ENCODE results near the gene FADS2.

FADS2 gene

DNA sequence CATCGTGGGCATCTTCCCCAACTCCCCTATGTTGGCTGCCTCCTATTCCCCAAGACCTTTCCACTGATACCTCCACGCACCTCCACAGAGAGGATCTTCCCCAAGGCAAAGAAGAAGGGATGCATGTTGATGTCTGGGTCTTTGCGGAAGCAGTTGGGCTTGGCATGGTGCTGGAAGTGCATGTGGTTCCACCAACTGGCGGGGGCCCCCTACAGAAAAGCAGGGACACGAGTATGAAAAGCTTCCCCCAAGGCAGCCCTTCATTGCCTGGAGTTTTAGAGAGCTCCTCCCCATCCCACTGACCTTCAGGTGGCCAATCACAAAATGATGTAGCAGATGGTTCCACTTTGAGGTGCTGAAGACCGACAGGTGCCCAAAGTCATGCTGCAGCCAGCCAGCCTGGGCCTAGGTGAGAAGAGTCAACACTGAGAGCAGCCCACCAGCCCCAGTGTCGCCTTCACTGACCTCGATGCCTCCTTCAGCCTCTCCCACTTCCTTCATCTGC lies 17.4 kb upstream of the FADS2 start:
- no peak overlapping the region for H3K4me3 ChIP-seq (ENCODE audit: low read depth in 1 of 5, low read length in 5 of 5)
- no peak overlapping the region for H3K27ac ChIP-seq (ENCODE audit: low read depth, low read length)
- peaks cover 0 to 51% (median 48%) of the 10 kb centered on the region in 5 donors for H3K36me3 ChIP-seq (ENCODE audit: control insufficient read depth in 5 of 5, insufficient read depth in 5 of 5, low read length in 5 of 5)
- no peaks in the 10 kb centered on the region for H3K27me3 ChIP-seq (ENCODE audit: control insufficient read depth in 5 of 5, insufficient read depth in 4 of 5, low read length in 5 of 5)
- peaks cover 0 to 16% (median 11%) of the 10 kb centered on the region in 5 donors for H3K4me1 ChIP-seq (ENCODE audit: control insufficient read depth in 5 of 5, insufficient read depth in 5 of 5, low read length in 5 of 5)
- H3K9ac ChIP-seq (ENCODE audit: low read length in 5 of 5), result no peak overlapping the region
- no peaks in the 10 kb centered on the region for H3K9me3 ChIP-seq (ENCODE audit: control insufficient read depth in 5 of 5, low read length in 5 of 5)

GRCh38 chr11:61811831-61812230 lies 16.3 kb upstream of the FADS2 start:
- Histone ChIP-seq H3K9ac (ENCODE audit: low read length in 5 of 5) (no peak overlapping the region), H3K9me3 (ENCODE audit: control insufficient read depth in 5 of 5, low read length in 5 of 5) (no peaks in the 10 kb centered on the region), H3K36me3 (ENCODE audit: control insufficient read depth in 5 of 5, insufficient read depth in 5 of 5, low read length in 5 of 5) (peaks cover 0 to 44% (median 41%) of the 10 kb centered on the region in 5 donors), H3K4me3 (ENCODE audit: low read depth in 1 of 5, low read length in 5 of 5) (no peak overlapping the region), H3K27me3 (ENCODE audit: control insufficient read depth in 5 of 5, insufficient read depth in 4 of 5, low read length in 5 of 5) (no peaks in the 10 kb centered on the region), H3K4me1 (ENCODE audit: control insufficient read depth in 5 of 5, insufficient read depth in 5 of 5, low read length in 5 of 5) (peaks cover 0 to 25% (median 20%) of the 10 kb centered on the region in 5 donors), H3K27ac (ENCODE audit: low read depth, low read length) (no peak overlapping the region)

- H3K27ac ChIP-seq (ENCODE audit: low read depth, low read length), result no peak overlapping the region
- H3K4me1 ChIP-seq (ENCODE audit: control insufficient read depth in 5 of 5, insufficient read depth in 5 of 5, low read length in 5 of 5), result peaks cover 0 to 34% (median 26%) of the 10 kb centered on the region in 5 donors
- peaks cover 0 to 38% (median 37%) of the 10 kb centered on the region in 5 donors for H3K36me3 ChIP-seq (ENCODE audit: control insufficient read depth in 5 of 5, insufficient read depth in 5 of 5, low read length in 5 of 5)
- no peaks in the 10 kb centered on the region for H3K9me3 ChIP-seq (ENCODE audit: control insufficient read depth in 5 of 5, low read length in 5 of 5)
- no peaks in the 10 kb centered on the region for H3K27me3 ChIP-seq (ENCODE audit: control insufficient read depth in 5 of 5, insufficient read depth in 4 of 5, low read length in 5 of 5)
- no peak overlapping the region for H3K4me3 ChIP-seq (ENCODE audit: low read depth in 1 of 5, low read length in 5 of 5)
- no peak overlapping the region for H3K9ac ChIP-seq (ENCODE audit: low read length in 5 of 5)
Measured at GRCh38 chr11:61812736-61813411, 15.2 kb upstream of the FADS2 start.

- H3K27me3 ChIP-seq (ENCODE audit: control insufficient read depth in 5 of 5, insufficient read depth in 4 of 5, low read length in 5 of 5), result no peaks in the 10 kb centered on the region
- peak overlapping the region in 4 of 5 donors; percentile 57 to 73 (median 64) for H3K9ac ChIP-seq (ENCODE audit: low read length in 5 of 5)
- H3K36me3 ChIP-seq (ENCODE audit: control insufficient read depth in 5 of 5, insufficient read depth in 5 of 5, low read length in 5 of 5), result peaks cover 0 to 31% (median 27%) of the 10 kb centered on the region in 5 donors
- H3K27ac ChIP-seq (ENCODE audit: low read depth, low read length), result peak overlapping the region; percentile 81
- peaks cover 0 to 36% (median 28%) of the 10 kb centered on the region in 5 donors for H3K4me1 ChIP-seq (ENCODE audit: control insufficient read depth in 5 of 5, insufficient read depth in 5 of 5, low read length in 5 of 5)
- peak overlapping the region; percentile 82 to 90 (median 89) for H3K4me3 ChIP-seq (ENCODE audit: low read depth in 1 of 5, low read length in 5 of 5)
- H3K9me3 ChIP-seq (ENCODE audit: control insufficient read depth in 5 of 5, low read length in 5 of 5), result no peaks in the 10 kb centered on the region
Measured at GRCh38 chr11:61814247-61814957, 13.7 kb upstream of the FADS2 start.

DNA sequence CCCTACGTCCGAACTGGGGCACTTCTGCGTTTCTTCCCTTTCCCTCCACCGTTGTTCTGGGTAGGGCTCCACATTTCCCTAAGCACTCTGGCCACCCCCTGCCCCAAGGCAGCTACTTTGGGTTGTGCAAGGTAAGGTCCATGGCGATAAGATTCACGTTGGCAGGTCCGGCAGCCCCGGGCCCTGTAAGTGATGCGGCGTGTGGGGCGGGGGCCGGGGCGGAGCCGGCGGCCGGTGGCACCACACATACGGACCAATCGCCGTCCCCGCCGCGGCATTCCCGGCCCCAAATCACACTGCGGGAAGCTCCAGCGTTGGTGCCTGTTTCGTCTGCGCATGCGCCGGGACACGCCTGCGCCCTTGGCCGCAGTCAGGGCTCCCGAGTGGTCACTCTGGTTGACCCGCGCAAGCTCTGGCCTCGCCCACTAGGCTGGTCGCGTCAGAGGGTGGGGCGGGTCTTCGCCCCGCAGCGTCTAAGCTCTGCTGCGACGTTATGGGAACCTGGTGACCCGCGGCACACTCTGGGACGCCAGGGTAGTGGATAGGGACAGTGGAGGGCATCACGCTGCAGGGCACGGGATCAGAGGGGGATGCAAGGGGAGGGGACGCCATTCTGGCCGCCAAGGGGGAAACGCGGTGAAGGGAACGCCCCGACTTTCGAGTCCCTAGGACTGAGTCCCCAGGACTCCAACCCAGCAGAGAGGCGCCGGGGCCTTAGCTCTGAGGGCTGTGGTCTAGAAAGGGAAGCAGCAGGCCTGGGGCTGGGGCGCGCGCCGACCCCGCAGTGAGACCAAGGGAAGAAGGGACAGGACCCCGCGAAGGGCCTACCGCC lies 12.9 kb upstream of the FADS2 start:
- Histone ChIP-seq H3K27ac (ENCODE audit: low read depth, low read length) (peak overlapping the region; percentile 92), H3K36me3 (ENCODE audit: control insufficient read depth in 5 of 5, insufficient read depth in 5 of 5, low read length in 5 of 5) (peaks cover 0 to 24% (median 20%) of the 10 kb centered on the region in 5 donors)

GRCh38 chr11:61815790-61816735 lies 12.0 kb upstream of the FADS2 start:
- H3K9ac ChIP-seq (ENCODE audit: low read length in 5 of 5), result peak overlapping the region in 4 of 5 donors; percentile 70 to 93 (median 85)
- H3K27ac ChIP-seq (ENCODE audit: low read depth, low read length), result peak overlapping the region; percentile 92
- no peaks in the 10 kb centered on the region for H3K9me3 ChIP-seq (ENCODE audit: control insufficient read depth in 5 of 5, low read length in 5 of 5)
- no peaks in the 10 kb centered on the region for H3K27me3 ChIP-seq (ENCODE audit: control insufficient read depth in 5 of 5, insufficient read depth in 4 of 5, low read length in 5 of 5)
- H3K4me3 ChIP-seq (ENCODE audit: low read depth in 1 of 5, low read length in 5 of 5), result peak overlapping the region; percentile 74 to 90 (median 87)
- peaks cover 0 to 36% (median 28%) of the 10 kb centered on the region in 5 donors for H3K4me1 ChIP-seq (ENCODE audit: control insufficient read depth in 5 of 5, insufficient read depth in 5 of 5, low read length in 5 of 5)
- H3K36me3 ChIP-seq (ENCODE audit: control insufficient read depth in 5 of 5, insufficient read depth in 5 of 5, low read length in 5 of 5), result peaks cover 0 to 15% (median 11%) of the 10 kb centered on the region in 5 donors

More for the DNA sequence above, 12.9 kb upstream of the FADS2 start:
- Histone ChIP-seq H3K4me1 (ENCODE audit: control insufficient read depth in 5 of 5, insufficient read depth in 5 of 5, low read length in 5 of 5) (peaks cover 0 to 36% (median 28%) of the 10 kb centered on the region in 5 donors), H3K27me3 (ENCODE audit: control insufficient read depth in 5 of 5, insufficient read depth in 4 of 5, low read length in 5 of 5) (no peaks in the 10 kb centered on the region), H3K9ac (ENCODE audit: low read length in 5 of 5) (peak overlapping the region in 4 of 5 donors; percentile 70 to 93 (median 85)), H3K4me3 (ENCODE audit: low read depth in 1 of 5, low read length in 5 of 5) (peak overlapping the region; percentile 82 to 90 (median 89)), H3K9me3 (ENCODE audit: control insufficient read depth in 5 of 5, low read length in 5 of 5) (no peaks in the 10 kb centered on the region)

DNA sequence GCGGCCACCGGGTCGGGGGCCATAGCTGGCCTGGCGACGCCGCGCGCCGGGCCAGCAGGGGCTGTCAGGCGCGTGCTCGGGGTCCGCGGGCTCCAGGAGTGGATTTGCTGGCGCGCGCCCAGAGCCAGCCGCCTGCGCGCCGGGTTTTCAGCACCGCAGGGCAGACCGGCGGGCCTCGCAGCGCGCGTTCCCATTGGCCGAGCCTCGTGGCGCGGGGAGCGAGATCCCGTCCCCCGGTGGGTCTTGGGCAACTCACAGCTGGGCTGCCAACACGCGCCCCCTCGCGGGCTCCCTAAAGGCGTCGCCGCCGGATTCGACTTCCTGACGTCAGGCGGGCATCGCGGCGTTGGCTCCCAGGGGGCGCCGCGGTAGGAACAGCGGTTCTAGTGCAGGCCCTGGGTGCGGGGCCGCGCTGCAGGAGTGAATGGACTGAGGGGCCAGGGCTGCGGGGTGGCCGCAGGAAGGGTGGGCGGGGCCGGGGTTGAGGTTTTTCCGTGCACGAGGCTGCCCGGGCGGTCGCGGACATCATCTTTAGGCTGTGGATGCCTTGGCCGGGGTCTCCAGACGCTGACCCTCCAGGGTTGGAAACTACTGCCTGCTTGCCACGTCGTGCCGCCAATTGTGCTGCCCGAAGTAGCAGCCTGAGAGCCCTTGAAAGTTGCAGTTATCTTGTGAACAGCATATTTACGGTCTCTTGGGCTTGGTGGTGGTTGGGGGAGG lies 11.2 kb upstream of the FADS2 start, which contains the start of gene FADS1:
TSS of gene FADS1 (minus strand) at position 268 of the 720 bp plus-strand sequence. CDS start at position 194, 74 bp downstream.
- peaks cover 0 to 36% (median 28%) of the 10 kb centered on the region in 5 donors for H3K4me1 ChIP-seq (ENCODE audit: control insufficient read depth in 5 of 5, insufficient read depth in 5 of 5, low read length in 5 of 5)
- peak within 1 kb of the TSS in 4 of 5 donors; percentile 70 to 93 (median 85) for H3K9ac ChIP-seq (ENCODE audit: low read length in 5 of 5)
- peak within 1 kb of the TSS; percentile 74 to 90 (median 87) for H3K4me3 ChIP-seq (ENCODE audit: low read depth in 1 of 5, low read length in 5 of 5)
- H3K27me3 ChIP-seq (ENCODE audit: control insufficient read depth in 5 of 5, insufficient read depth in 4 of 5, low read length in 5 of 5), result no peaks in the 10 kb centered on the region
- H3K27ac ChIP-seq (ENCODE audit: low read depth, low read length), result peak within 1 kb of the TSS; percentile 92
- no peaks in the 10 kb centered on the region for H3K9me3 ChIP-seq (ENCODE audit: control insufficient read depth in 5 of 5, low read length in 5 of 5)
- H3K36me3 ChIP-seq (ENCODE audit: control insufficient read depth in 5 of 5, insufficient read depth in 5 of 5, low read length in 5 of 5), result peaks cover 0 to 10% (median 10%) of the 10 kb centered on the region in 5 donors

DNA sequence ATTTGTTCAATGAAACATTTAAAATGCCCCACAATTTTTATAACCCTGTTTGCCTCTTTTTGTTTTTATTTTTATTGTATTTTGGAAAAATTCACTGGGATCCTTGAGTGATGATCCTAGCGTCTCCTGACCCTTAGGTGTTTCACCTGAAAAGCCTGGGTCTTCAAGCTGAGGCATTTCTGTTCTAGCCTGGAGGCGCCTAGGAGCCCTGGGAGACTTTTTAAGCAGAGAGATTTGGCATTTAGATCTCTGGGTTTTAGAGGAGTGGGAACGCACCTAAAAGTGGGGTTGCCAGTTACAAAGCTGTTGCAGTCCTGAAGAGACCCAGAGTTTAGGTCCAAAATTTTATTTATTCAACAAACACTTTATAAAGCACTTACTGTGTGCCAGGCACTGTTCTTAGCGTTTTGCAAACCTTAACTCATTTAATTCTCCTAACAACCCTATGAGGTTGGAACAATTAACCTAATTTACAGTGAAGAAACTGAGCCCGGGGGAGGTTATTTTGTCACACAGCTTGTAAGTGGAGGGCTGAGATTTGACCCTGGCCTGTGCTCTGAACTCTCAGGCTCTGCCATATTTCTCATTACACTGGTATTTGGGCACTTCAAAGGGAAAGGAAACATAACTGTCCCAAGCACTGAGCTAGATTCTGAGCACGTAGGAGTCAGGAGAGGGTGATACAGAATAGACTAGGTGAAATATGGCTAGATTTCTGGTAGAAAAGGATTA lies 10.5 kb upstream of the FADS2 start:
- no peaks in the 10 kb centered on the region for H3K9me3 ChIP-seq (ENCODE audit: control insufficient read depth in 5 of 5, low read length in 5 of 5)
- peak overlapping the region in 1 of 5 donors; percentile 68 for H3K9ac ChIP-seq (ENCODE audit: low read length in 5 of 5)
- peaks cover 0 to 36% (median 28%) of the 10 kb centered on the region in 5 donors for H3K4me1 ChIP-seq (ENCODE audit: control insufficient read depth in 5 of 5, insufficient read depth in 5 of 5, low read length in 5 of 5)
- peaks cover 0 to 4% (median 2%) of the 10 kb centered on the region in 5 donors for H3K36me3 ChIP-seq (ENCODE audit: control insufficient read depth in 5 of 5, insufficient read depth in 5 of 5, low read length in 5 of 5)
- H3K27me3 ChIP-seq (ENCODE audit: control insufficient read depth in 5 of 5, insufficient read depth in 4 of 5, low read length in 5 of 5), result no peaks in the 10 kb centered on the region
- peak overlapping the region in 4 of 5 donors; percentile 51 to 90 (median 71) for H3K4me3 ChIP-seq (ENCODE audit: low read depth in 1 of 5, low read length in 5 of 5)
- peak overlapping the region; percentile 41 for H3K27ac ChIP-seq (ENCODE audit: low read depth, low read length)
